Measurements from ENCODE around the gene MSANTD2.
A peak's percentile ranks its signal among the peaks of the same experiment; 100 is the strongest.

The MSANTD2 gene

DNA sequence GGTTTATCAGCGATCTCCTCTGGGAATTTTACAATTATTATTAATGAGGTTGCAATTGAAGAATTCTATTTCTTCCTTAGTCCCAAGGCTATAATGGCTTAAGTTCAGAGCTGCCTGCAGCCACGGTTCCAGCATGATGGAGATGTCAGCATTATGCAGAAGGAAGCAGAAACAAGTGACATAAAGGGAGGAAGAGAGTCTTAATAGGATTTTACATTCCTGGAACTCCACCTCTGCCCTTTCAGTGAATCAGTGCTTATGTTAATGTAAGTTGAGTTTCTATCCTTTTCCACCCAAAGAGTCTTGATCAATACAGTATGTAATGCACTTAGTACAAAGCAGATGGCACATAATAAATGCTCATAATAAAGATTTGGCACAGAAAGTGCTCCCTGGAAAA, 72.1 kb downstream of the MSANTD2 start:
- DNase-seq, result no peak

DNA sequence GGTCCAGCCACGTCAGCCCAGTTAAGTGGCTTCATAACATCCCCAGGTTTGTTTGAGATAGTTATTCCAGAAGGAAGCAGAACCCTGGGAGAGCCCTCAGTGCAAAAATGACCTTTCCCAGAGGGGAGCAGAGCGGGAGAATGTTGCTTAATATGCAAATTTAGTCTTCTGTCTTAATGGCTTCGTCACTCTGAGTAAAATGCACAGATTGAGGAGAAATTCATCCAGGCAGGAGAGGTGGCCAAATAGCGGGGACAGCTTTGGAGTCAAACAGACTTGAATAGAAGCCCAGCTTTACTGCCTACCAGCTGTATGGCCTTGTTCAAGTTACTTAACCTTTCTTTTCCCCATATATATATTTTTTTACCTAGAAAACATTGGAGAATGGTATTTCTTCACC, 72.7 kb downstream of the MSANTD2 start:
- no peak for DNase-seq

DNA sequence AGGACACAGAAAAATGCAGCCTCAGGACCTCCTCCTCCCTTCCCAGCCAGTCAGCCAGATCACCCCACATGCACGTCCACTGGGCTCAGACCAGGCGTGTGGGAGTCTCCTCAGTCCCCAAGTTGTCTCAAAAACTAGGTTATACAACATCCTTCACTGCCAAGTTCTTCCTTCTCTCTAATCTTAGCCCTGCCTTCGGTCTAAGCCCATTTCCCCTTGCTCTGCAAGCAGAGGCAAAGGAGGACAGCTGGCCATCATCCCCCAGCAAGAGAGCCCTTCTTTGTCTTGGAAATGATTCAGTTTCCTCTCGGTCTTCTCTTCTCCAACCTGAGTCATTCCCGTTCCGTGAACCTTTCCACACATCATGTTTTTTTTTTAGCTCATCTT, 74.5 kb downstream of the MSANTD2 start:
- peak; percentile 47 for DNase-seq

DNA sequence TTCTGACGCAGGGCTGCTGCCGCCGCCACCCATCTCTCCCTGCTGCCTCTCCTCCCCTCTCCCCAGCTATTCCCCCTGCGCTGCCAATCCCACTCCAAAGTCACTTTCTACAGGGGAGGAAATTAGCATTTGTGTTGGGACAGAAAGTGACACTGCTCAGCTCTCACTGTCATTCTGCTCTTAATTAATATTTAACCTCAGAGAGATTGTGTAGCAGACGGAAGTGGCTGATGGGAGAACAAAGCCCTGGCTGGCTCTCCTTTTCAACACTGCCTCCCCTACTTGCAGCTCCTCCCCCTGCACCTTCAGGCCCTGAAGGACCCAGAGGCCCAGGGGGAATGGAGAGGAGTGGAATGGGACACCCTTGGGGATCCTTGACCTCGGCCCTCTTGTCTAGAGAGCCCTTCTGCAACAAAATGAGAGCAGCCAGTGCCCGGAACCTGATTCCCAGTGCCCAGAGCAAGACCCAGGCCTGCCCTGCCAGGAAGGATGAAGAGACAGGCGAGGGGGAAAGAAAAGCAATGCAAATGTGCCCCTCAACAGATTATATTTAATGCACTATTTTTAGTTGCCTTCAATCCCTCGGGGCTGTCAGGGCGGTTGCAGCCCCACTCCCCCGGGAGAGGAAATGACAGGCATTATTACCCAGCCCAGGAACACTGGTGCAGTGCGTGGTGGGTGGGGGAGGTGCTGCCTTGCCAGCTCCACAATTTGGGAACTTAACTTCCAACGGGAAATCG, 75.1 kb downstream of the MSANTD2 start:
- DNase-seq, result no peak

- DNase-seq, result no peak
Observed at GRCh38 chr11:124722176-124722575, 78.0 kb downstream of the MSANTD2 start.

GRCh38 chr11:124719534-124719933, 80.7 kb downstream of the MSANTD2 start:
- no peak for DNase-seq

DNA sequence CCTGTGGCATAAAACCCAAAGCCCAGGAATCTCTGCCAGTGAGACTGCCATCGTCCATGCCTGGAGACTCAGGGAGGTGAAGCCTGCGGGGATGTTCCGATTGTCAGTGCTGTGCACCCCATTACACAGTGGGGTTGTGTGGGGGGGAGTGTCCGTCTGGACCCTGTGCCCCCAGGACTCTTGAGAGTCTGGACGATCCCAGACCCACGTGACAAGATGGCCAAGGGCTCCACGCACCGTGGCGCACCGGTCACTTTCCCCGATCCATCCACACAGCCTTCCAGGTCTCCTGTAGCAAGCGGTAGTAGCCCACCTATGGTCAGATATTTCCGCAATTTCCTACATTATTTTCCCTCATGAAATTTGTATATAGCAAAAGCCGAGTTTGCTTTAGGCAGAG, 81.4 kb downstream of the MSANTD2 start:
- DNase-seq, result no peak

- DNase-seq, result peak; percentile 19
Observed at GRCh38 chr11:124717786-124718651, 82.2 kb downstream of the MSANTD2 start.

- no peak for DNase-seq
Observed at GRCh38 chr11:124717421-124717785, 82.8 kb downstream of the MSANTD2 start.

- DNase-seq, result peak; percentile 34
Observed at GRCh38 chr11:124716591-124716990, 83.6 kb downstream of the MSANTD2 start.
